Sigmoid colon (tissue), 4 donors: ENCODE measurements around the gene ARRDC1.

Experiments used
- EP300 ChIP-seq, 4 donors: sonication (generic); formaldehyde crosslinking; IDR thresholded peaks; one replicate each; pipeline ENCODE4 v1.6.1; 2017; ENCODE audit warnings: antibody characterized with exemption in 4 of 4
- POLR2A ChIP-seq, 2 donors: fragments of 450-650 bp; IDR thresholded peaks; one replicate each; pipeline ENCODE4 v1.6.1; 2016; ENCODE audit warnings: antibody characterized with exemption in 2 of 2, mild to moderate bottlenecking in 2 of 2, moderate library complexity in 2 of 2
- POLR2AphosphoS5 ChIP-seq, 4 donors: sonication (generic); formaldehyde crosslinking; IDR thresholded peaks; one replicate each; pipeline ENCODE4 v1.6.1; 2017; ENCODE audit warnings: antibody characterized with exemption in 4 of 4
- TF ChIP-seq, protein P1 (sequence below), 4 experiments: fragments of 450-650 bp in 3 of 4; fragments of 200-600 bp in 1 of 4; IDR thresholded peaks; one replicate each; pipeline ENCODE4 v1.5.1; 2016 to 2019; ENCODE audit warnings: antibody characterized with exemption in 4 of 4, mild to moderate bottlenecking in 3 of 4, moderate library complexity in 2 of 4

DNA sequence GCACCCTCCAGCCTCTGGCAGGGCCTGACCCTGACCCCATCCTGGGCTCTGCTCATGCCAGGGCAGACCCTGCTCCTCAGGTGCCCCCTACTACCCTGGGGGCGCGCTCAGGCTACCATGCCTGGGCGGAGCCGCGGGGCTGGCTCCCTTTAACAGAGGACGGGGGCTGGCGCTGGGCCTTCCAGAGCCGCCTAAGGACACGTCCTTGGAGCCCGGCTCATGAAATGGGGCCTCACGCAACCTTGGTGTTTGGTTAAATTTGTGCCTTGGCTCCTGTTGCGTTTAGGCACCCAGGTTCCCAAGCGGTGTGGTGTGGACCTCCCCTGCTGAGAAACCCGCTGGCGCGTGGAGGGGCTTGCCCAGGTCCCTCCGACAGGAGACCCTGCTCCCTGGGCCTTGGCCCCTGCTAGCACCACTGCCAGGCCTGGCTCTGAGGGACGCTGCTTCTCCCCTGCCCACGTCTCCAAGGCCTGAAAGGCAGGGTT lies 9.9 kb downstream of the ARRDC1 start:
- TF ChIP-seq, protein P1, sequence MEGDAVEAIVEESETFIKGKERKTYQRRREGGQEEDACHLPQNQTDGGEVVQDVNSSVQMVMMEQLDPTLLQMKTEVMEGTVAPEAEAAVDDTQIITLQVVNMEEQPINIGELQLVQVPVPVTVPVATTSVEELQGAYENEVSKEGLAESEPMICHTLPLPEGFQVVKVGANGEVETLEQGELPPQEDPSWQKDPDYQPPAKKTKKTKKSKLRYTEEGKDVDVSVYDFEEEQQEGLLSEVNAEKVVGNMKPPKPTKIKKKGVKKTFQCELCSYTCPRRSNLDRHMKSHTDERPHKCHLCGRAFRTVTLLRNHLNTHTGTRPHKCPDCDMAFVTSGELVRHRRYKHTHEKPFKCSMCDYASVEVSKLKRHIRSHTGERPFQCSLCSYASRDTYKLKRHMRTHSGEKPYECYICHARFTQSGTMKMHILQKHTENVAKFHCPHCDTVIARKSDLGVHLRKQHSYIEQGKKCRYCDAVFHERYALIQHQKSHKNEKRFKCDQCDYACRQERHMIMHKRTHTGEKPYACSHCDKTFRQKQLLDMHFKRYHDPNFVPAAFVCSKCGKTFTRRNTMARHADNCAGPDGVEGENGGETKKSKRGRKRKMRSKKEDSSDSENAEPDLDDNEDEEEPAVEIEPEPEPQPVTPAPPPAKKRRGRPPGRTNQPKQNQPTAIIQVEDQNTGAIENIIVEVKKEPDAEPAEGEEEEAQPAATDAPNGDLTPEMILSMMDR (IDR thresholded peaks at IDR 0.05): no peak
- TF ChIP-seq POLR2AphosphoS5 (IDR thresholded peaks at IDR 0.05): no peak
- TF ChIP-seq EP300 (IDR thresholded peaks at IDR 0.05): no peak
- no peak for TF ChIP-seq POLR2A (IDR thresholded peaks at IDR 0.05)
